Measurements from ENCODE around the gene GOLGA7B.
A peak's percentile ranks its signal among the peaks of the same experiment; 100 is the strongest.

Gene GOLGA7B

GRCh38 chr10:97867220-97867800 lies 17.7 kb downstream of the GOLGA7B start:
- no peak for DNase-seq (ENCODE audit: low read depth in 2 of 2)

DNA sequence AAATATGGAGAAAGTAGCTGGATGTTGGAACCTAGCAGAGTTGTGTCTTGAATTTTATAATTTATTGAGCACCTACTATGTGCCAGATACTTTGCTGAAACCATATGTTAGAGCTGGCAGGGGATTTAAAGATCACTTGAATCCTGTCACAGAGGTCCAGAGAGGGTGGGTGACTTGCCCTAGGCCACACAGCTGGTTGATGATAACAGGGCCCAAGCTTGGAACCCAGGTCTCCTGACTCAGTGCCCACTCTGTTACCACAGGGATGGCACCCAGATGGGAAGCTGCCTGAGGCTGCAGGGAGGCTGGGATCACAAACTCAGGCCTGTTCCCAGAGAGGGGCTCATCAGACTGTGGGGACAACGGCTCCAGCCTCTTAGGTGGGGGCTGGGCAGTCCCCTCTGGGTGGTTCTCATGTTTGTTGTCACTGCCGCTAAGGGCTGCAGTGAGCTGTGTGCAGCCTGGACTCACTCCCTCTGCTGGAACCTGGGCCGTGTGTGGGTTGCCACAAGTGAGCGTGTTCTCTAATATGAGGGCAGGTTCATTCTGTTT lies 18.6 kb downstream of the GOLGA7B start:
- DNase-seq (ENCODE audit: low read depth in 2 of 2): no peak

DNA sequence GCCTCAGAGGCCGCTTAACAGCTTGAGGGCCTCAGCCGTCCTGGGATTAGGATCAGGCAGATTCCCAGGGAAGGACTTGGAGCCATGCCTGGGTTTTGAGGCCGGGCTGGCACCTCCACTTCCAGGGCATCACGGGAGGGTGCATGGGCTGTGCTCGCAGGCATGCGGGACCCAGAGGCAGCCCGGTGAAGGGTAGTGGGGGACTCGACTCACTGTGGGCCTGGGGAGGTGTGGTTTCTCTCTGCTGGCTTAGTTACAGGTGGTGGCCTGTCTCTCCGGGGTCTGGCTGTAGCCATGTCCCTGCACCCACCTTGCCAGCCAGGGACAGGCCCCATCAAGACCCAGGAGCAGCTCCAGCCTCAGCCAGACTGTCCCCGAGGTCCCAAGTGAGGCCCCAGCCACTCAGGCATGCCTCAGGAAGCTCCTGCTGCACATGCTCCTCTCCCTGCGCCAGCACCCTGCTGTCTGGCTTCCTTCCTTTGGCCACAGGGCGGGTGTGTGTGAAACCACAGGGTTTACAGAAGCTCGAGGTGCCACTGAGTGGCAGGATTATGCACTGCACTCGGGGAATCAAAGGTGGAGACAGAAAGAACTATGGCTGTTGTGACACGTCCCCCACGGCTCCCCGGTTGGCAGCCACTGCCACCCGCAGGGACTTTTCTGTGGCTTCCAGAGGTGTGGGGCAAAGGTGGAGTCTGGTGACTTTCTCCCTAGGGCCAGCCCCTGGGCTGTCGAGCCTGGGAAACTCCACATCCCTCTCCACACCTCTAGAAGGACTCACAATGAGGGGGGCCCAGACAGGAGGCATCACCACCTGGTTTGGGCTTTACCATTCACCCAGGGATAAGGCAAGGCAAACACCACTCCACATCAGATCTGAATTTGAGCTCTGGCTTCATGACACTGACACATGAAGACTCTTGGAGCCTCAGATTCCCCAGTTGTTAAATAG lies 19.7 kb downstream of the GOLGA7B start:
- DNase-seq (ENCODE audit: low read depth in 2 of 2): peak; percentile 60

- no peak for DNase-seq (ENCODE audit: low read depth in 2 of 2)
Measured at GRCh38 chr10:97870990-97871389, 21.3 kb downstream of the GOLGA7B start.

DNA sequence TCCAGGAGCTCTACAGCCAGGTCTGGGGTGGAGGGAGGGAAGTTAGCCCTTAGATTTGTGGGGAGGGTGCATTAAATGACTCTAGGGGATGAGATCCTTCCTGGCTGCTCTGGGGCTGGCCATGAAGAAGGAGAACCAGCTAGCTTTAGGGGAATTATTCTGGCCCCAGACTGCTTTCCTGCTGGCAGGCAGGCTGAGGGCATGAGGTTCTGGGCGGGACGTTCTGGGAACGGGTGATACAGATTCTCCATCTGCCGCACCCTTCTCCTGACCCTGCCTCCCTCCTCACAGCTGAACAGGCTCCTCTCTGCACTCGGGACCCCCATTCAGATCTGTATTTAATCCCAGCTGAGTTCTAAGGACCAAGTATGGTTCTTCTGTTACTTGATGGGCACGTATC lies 23.9 kb downstream of the GOLGA7B start:
- no peak for DNase-seq (ENCODE audit: low read depth in 2 of 2)

DNA sequence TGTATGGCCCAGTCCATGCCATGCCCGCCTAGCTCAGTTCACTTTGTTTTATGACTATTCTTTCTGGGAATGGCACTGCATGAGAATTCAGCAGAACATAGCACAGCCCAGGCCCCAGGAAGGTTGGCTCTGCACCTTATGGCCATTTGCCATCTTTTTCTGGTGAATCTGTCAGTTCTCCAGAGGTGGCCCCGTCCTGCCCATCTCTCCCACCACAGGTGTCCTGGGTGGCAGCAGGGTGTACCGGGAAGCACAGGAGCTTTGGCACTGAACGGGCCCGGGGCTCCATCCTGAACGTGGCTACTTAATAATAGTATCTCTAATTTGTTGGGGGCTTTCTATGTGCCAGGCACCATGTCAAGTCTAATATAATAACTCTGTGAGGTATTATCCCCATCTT lies 24.7 kb downstream of the GOLGA7B start:
- no peak for DNase-seq (ENCODE audit: low read depth in 2 of 2)

GRCh38 chr10:97875391-97875790 lies 25.7 kb downstream of the GOLGA7B start:
- DNase-seq (ENCODE audit: low read depth in 2 of 2): no peak

GRCh38 chr10:97876402-97876801 lies 26.8 kb downstream of the GOLGA7B start:
- no peak for DNase-seq (ENCODE audit: low read depth in 2 of 2)

GRCh38 chr10:97879241-97879640 lies 29.6 kb downstream of the GOLGA7B start:
- DNase-seq (ENCODE audit: low read depth in 2 of 2): no peak

DNA sequence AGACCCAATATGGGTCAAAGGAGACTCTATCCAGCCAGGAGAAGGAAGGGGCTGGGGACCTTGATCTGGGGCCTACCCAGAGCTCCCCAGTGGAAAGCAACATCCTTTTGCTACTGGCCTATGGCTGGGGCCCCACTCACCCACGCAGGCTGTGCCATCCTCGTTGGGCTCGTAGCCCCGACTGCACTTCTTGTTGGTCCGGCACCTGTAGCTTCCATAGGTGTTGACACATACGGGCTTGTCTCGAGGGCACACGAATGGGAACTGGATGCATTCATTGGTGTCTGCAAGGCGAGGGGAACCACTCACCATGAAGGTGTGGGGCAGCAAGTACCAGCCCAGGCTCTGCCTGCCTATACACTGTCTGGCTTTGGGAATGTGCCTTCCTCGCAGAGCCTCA lies 30.5 kb downstream of the GOLGA7B start:
- no peak for DNase-seq (ENCODE audit: low read depth in 2 of 2)

DNA sequence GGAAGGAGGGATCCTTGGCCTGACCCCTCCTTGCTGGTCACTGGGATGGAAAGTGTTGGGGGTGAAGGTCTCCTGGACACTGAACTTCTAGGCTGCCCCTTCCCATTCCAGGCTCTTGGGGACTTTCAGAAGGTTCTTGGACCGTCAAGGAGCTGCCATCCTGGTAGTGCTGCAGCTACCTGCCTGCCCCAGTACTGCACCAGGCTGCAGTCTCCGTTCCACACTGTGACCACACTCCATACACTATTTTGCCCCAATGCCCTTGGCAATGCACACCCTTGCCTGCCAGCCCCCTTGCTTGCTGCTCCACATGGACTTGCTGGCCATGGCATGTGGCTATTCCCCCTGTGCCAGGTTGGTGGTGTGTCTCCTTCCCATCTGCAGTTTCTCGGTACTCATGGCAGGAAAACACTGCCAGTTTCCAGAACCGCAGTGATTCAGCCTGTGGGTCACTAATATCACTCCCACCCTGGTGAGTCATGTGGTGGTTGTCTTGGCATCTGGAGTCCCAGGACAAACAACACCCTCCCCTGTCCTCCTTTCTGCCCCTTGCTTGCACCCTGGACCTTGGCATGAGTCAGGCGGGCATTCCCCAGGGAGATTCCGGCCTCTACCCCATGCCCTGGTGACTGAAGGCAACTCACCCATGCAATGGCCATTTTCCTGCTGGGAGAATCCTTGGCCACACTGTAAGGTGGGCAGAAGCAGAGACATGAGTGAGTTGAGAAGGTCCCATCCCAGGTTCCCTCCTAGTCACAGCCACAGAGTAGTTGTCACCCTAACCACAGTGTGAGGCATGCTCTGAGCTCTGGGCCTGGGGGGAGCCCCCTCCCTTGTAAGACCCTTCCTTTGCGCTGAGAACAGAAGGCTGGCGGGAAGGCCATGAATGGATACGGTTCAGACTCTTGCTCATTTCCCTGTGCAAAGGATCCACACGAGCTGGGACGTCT lies 32.8 kb downstream of the GOLGA7B start:
- DNase-seq (ENCODE audit: low read depth in 2 of 2): no peak

- DNase-seq (ENCODE audit: low read depth in 2 of 2): no peak
Measured at GRCh38 chr10:97883092-97883485, 33.4 kb downstream of the GOLGA7B start.

- DNase-seq (ENCODE audit: low read depth in 2 of 2): no peak
Measured at GRCh38 chr10:97886286-97886685, 36.6 kb downstream of the GOLGA7B start.

- no peak for DNase-seq (ENCODE audit: low read depth in 2 of 2)
Measured at GRCh38 chr10:97887399-97887798, 37.8 kb downstream of the GOLGA7B start.

DNA sequence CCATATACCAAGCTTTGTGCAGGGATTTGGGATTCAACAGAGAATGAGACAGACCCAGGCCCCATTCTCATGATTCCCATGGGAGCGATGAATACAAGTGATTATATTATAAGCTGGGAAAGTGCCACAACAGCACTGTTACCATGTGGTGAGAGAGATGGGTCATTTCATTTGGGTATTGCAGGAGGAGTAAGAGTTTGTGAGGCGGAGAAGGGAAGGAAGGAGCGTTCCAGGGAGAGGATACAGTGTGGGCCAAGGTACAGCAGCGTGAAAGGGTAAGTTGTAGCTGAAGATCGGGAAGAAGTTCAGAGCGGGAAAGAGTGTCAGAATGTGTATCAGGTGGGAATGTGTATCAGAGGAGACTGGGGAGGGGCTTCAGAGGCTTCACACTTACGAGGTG lies 38.5 kb downstream of the GOLGA7B start:
- no peak for DNase-seq (ENCODE audit: low read depth in 2 of 2)

DNA sequence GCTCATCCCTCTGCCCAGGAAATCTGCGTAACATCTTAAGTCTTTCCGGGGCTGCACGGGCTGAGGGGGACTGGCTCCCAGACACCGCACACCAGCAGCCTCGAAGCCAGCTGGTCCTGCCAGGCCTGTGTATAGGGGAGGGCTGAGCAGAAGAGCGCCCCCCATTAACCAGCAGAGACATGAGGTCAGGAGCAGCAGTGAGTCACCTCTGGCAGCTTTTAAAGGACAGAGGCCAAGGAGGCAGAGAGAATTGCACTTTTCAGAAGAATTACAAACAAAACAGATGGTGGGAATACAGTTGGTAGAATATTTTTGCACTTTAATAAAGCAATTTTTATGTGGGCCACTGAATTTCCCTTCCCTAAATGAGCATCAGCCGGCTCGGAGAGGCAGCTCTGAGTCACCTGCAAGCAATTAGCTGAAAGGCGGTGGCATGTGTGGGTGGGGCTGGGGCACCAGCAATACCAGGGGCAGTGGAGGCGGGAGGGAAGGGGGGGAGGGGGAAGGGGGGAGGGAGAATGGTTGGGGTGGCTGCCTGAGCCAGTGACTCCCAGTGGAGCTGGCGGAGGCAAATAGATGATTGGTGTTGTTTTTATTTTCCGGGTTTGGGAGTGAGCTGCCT lies 39.1 kb downstream of the GOLGA7B start:
- no peak for DNase-seq (ENCODE audit: low read depth in 2 of 2)

DNA sequence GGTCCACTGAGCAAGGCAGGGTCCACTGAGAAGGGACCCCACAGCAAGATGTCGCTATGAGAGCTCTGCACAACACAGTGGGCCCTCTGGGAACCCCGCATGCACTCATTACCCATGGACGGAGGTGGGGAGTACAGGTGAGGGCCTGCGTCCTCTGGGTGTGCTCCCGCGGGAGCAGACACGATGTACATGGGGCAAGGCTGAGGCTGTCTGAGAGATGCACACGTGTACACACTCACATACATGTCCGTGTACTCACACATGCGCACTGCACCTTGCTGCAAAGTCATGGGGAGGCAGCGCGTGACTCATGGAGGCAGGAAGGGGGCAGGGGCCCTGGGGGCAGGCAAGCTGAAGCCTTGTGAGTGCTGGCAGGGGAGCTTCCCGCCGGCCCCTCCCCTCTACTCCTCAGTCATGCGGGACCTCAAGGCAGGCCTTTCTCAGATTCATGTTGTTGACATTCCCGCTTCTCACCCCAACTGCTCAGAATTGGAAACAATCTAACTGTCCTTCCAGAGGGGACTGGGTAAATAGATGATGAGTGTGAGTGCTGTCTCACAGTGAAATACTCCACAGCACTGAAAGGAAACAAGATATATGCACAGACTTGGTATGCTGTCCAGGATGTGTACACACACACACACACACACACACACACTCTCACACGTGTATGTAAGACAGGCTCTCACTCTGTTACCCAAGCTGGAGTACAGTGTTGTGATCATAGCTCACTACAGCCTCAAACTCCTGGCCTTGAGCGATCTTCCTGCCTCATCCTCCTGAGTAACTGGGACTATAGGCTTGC lies 40.0 kb downstream of the GOLGA7B start:
- no peak for DNase-seq (ENCODE audit: low read depth in 2 of 2)

- DNase-seq (ENCODE audit: low read depth in 2 of 2): no peak
Measured at GRCh38 chr10:97891497-97892167, 42.0 kb downstream of the GOLGA7B start.

GRCh38 chr10:97892506-97892905 lies 42.9 kb downstream of the GOLGA7B start:
- DNase-seq (ENCODE audit: low read depth in 2 of 2): no peak

DNA sequence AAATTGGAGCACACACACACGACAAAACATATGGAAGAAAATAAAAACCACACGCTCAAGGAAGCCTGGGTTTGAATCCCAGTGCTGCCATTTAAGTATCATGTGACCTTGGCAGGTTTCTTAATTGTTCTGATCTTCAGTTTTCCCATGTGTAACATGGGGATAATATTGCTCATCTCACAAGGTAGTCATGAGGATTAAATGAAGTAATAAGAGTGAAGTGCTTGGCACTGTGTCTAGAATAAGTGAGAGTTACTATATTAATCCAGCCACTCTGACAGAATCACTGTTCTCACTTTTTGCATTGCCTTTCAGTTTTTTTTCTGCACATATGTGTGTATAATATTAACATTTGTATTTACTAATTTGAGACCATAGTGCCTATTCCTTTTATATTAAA lies 43.3 kb downstream of the GOLGA7B start:
- no peak for DNase-seq (ENCODE audit: low read depth in 2 of 2)

Measured in activated CD8-positive, alpha-beta memory T cell treated with anti-CD3 and anti-CD28 coated beads for 4 hours (primary cell).